ENCODE measurements around the gene CALHM1. TPM values are rescaled to one million over a fixed set of nuclear protein-coding genes. Genes with fewer than 3 reads are reported as not detected.

The CALHM1 gene
- total and polyA plus RNA-seq, 2 experiments from 2014 or later = 0.08 TPM; not detected in 1

- Histone ChIP-seq H3K36me3 (ENCODE audit: low read depth) (no peaks in the 10 kb centered on the region), H3K9me3 (ENCODE audit: low read depth) (no peaks in the 10 kb centered on the region), H4K20me1 (ENCODE audit: insufficient read depth) (no peaks in the 10 kb centered on the region), H3K79me2 (ENCODE audit: insufficient read depth) (no peaks in the 10 kb centered on the region), H2AFZ (peak within 1 kb of the TSS; percentile 59), H3K9me2 (ENCODE audit: insufficient read depth) (no peaks in the 10 kb centered on the region), H3K27me3 (replicated peaks; ENCODE audit: insufficient read depth) (peaks cover 36% of the 10 kb centered on the region), H3K4me1 (ENCODE audit: insufficient read depth) (peaks cover 12% of the 10 kb centered on the region), H3K4me2 (ENCODE audit: unreplicated experiment) (peak within 1 kb of the TSS; percentile 65), H3K9ac (0 out of 2 replicates have a peak within 1 kb of the TSS, but pooled peaks have one; percentile 25), H3F3A (ENCODE audit: insufficient read depth) (peaks cover 11% of the 10 kb centered on the region), H3K4me3 (peak within 1 kb of the TSS; percentile 66), H3K27ac (no peak within 1 kb of the TSS)
- in situ Hi-C loops (cut with MboI) = no loop called here
- peak; percentile 60 for DNase-seq
- 6 to 9% methylated on average over 31 to 48 of the region's 65 CpGs for WGBS, 2 experiments (ENCODE audit: low coverage in 1 of 2, low lambda C conversion rate in 2 of 2, missing lambda C conversion rate in 2 of 2)
- no peak for TF ChIP-seq EZH2phosphoT487 (IDR thresholded peaks at IDR 0.05; ENCODE audit: insufficient read depth, low read depth)
- TF ChIP-seq EZH2 (IDR thresholded peaks at IDR 0.05; ENCODE audit: insufficient read depth, poor library complexity, severe bottlenecking) = no peak
Observed at GRCh38 chr10:103493362-103493915, 34.7 kb upstream of the CALHM1 start, which contains the start of gene NEURL1. NEURL1 (plus strand) TSS chr10:103493705; CDS start chr10:103494388, 683 bp downstream.

GRCh38 chr10:103492655-103493261, 34.1 kb upstream of the CALHM1 start:
- H3K4me1 ChIP-seq (ENCODE audit: insufficient read depth) = peaks cover 12% of the 10 kb centered on the region
- no peaks in the 10 kb centered on the region for H4K20me1 ChIP-seq (ENCODE audit: insufficient read depth)
- H3K36me3 ChIP-seq (ENCODE audit: low read depth) = no peaks in the 10 kb centered on the region
- no peak overlapping the region for H3K9ac ChIP-seq
- no peaks in the 10 kb centered on the region for H3K79me2 ChIP-seq (ENCODE audit: insufficient read depth)
- DNase-seq = peak; percentile 21
- in situ Hi-C loops (cut with MboI) = no loop called here
- no peaks in the 10 kb centered on the region for H3K9me3 ChIP-seq (ENCODE audit: low read depth)
- no peak overlapping the region for H2AFZ ChIP-seq
- H3F3A ChIP-seq (ENCODE audit: insufficient read depth) = peaks cover 11% of the 10 kb centered on the region
- TF ChIP-seq EZH2phosphoT487 (IDR thresholded peaks at IDR 0.05; ENCODE audit: insufficient read depth, low read depth) (no peak), EZH2 (IDR thresholded peaks at IDR 0.05; ENCODE audit: insufficient read depth, poor library complexity, severe bottlenecking) (no peak)
- no peak overlapping the region for H3K27ac ChIP-seq
- no peaks in the 10 kb centered on the region for H3K9me2 ChIP-seq (ENCODE audit: insufficient read depth)
- WGBS, 2 experiments (ENCODE audit: low coverage in 1 of 2, low lambda C conversion rate in 2 of 2, missing lambda C conversion rate in 2 of 2) = 53 to 58% methylated on average over 5 of the region's 5 CpGs
- H3K27me3 ChIP-seq (replicated peaks; ENCODE audit: insufficient read depth) = peaks cover 35% of the 10 kb centered on the region
- peak overlapping the region; percentile 65 for H3K4me2 ChIP-seq (ENCODE audit: unreplicated experiment)
- no peak overlapping the region; the same call in 1 of the 2 replicates for H3K4me3 ChIP-seq

- no peaks in the 10 kb centered on the region for H3K79me2 ChIP-seq (ENCODE audit: insufficient read depth)
- H2AFZ ChIP-seq = no peak overlapping the region
- no peak overlapping the region for H3K27ac ChIP-seq
- no peak overlapping the region for H3K4me3 ChIP-seq
- TF ChIP-seq EZH2phosphoT487 (IDR thresholded peaks at IDR 0.05; ENCODE audit: insufficient read depth, low read depth) = no peak
- TF ChIP-seq EZH2 (IDR thresholded peaks at IDR 0.05; ENCODE audit: insufficient read depth, poor library complexity, severe bottlenecking) = no peak
- peak; percentile 87 for DNase-seq
- in situ Hi-C loops (cut with MboI) = no loop called here
- peaks cover 11% of the 10 kb centered on the region for H3F3A ChIP-seq (ENCODE audit: insufficient read depth)
- peaks cover 26% of the 10 kb centered on the region for H3K27me3 ChIP-seq (replicated peaks; ENCODE audit: insufficient read depth)
- WGBS, 2 experiments (ENCODE audit: low coverage in 1 of 2, low lambda C conversion rate in 2 of 2, missing lambda C conversion rate in 2 of 2) = 56 to 59% methylated on average over 7 of the region's 7 CpGs
- H4K20me1 ChIP-seq (ENCODE audit: insufficient read depth) = no peaks in the 10 kb centered on the region
- no peak overlapping the region for H3K9ac ChIP-seq
- H3K4me1 ChIP-seq (ENCODE audit: insufficient read depth) = peaks cover 12% of the 10 kb centered on the region
- H3K36me3 ChIP-seq (ENCODE audit: low read depth) = no peaks in the 10 kb centered on the region
- peak overlapping the region; percentile 41 for H3K4me2 ChIP-seq (ENCODE audit: unreplicated experiment)
- no peaks in the 10 kb centered on the region for H3K9me3 ChIP-seq (ENCODE audit: low read depth)
- no peaks in the 10 kb centered on the region for H3K9me2 ChIP-seq (ENCODE audit: insufficient read depth)
Observed at GRCh38 chr10:103491729-103492364, 33.1 kb upstream of the CALHM1 start.

GRCh38 chr10:103490986-103491314, 32.2 kb upstream of the CALHM1 start:
- no peaks in the 10 kb centered on the region for H3K9me3 ChIP-seq (ENCODE audit: low read depth)
- TF ChIP-seq EZH2phosphoT487 (IDR thresholded peaks at IDR 0.05; ENCODE audit: insufficient read depth, low read depth) = no peak
- no peak for DNase-seq
- no peak overlapping the region for H3K4me3 ChIP-seq
- H3K36me3 ChIP-seq (ENCODE audit: low read depth) = no peaks in the 10 kb centered on the region
- in situ Hi-C loops (cut with MboI) = no loop called here
- 100% methylated on average over 1 of the region's 1 CpG for WGBS, 2 experiments (ENCODE audit: low coverage in 1 of 2, low lambda C conversion rate in 2 of 2, missing lambda C conversion rate in 2 of 2)
- H3F3A ChIP-seq (ENCODE audit: insufficient read depth) = peaks cover 11% of the 10 kb centered on the region
- no peak overlapping the region for H2AFZ ChIP-seq
- H3K27me3 ChIP-seq (replicated peaks; ENCODE audit: insufficient read depth) = peaks cover 17% of the 10 kb centered on the region
- H3K9me2 ChIP-seq (ENCODE audit: insufficient read depth) = no peaks in the 10 kb centered on the region
- no peak overlapping the region for H3K9ac ChIP-seq
- H3K79me2 ChIP-seq (ENCODE audit: insufficient read depth) = no peaks in the 10 kb centered on the region
- H3K4me2 ChIP-seq (ENCODE audit: unreplicated experiment) = no peak overlapping the region
- no peak overlapping the region for H3K27ac ChIP-seq
- no peaks in the 10 kb centered on the region for H4K20me1 ChIP-seq (ENCODE audit: insufficient read depth)
- peaks cover 12% of the 10 kb centered on the region for H3K4me1 ChIP-seq (ENCODE audit: insufficient read depth)
